Islet precursor cell (in vitro differentiated cells): ENCODE measurements around the gene PPL.

ENCODE experiments used
- DNase-seq: peaks from one replicate; pipeline ENCODE4 v3.0.0-alpha.2; 2018

PPL gene

GRCh38 chr16:4884972-4885874, 51.7 kb downstream of the PPL start:
- no peak for DNase-seq

- DNase-seq, result no peak
Observed at GRCh38 chr16:4884209-4884608, 52.7 kb downstream of the PPL start.

GRCh38 chr16:4883501-4883900, 53.4 kb downstream of the PPL start:
- DNase-seq, result no peak

- DNase-seq, result no peak
Observed at GRCh38 chr16:4882633-4883285, 54.2 kb downstream of the PPL start.

- no peak for DNase-seq
Observed at GRCh38 chr16:4882000-4882632, 54.8 kb downstream of the PPL start.

GRCh38 chr16:4880006-4880580, 56.9 kb downstream of the PPL start:
- DNase-seq, result no peak

GRCh38 chr16:4879049-4879448, 57.9 kb downstream of the PPL start:
- no peak for DNase-seq

GRCh38 chr16:4877380-4877685, 59.6 kb downstream of the PPL start:
- DNase-seq, result no peak

- DNase-seq, result no peak
Observed at GRCh38 chr16:4876646-4877379, 60.1 kb downstream of the PPL start.

GRCh38 chr16:4874666-4875065, 62.3 kb downstream of the PPL start:
- no peak for DNase-seq

GRCh38 chr16:4873091-4873490, 63.9 kb downstream of the PPL start:
- no peak for DNase-seq

- DNase-seq, result no peak
Observed at GRCh38 chr16:4871071-4871470, 65.9 kb downstream of the PPL start.

- no peak for DNase-seq
Observed at GRCh38 chr16:4870138-4870671, 66.7 kb downstream of the PPL start.

GRCh38 chr16:4869147-4869805, 67.7 kb downstream of the PPL start:
- no peak for DNase-seq

- DNase-seq, result no peak
Observed at GRCh38 chr16:4868535-4868934, 68.4 kb downstream of the PPL start.

- no peak for DNase-seq
Observed at GRCh38 chr16:4868026-4868425, 68.9 kb downstream of the PPL start.

- DNase-seq, result no peak
Observed at GRCh38 chr16:4866586-4866985, 70.4 kb downstream of the PPL start.

GRCh38 chr16:4865231-4865860, 71.6 kb downstream of the PPL start:
- no peak for DNase-seq

GRCh38 chr16:4864728-4865127, 72.2 kb downstream of the PPL start:
- no peak for DNase-seq

GRCh38 chr16:4862639-4863038, 74.3 kb downstream of the PPL start:
- DNase-seq, result no peak

GRCh38 chr16:4860727-4861342, 76.1 kb downstream of the PPL start:
- DNase-seq, result no peak
